Peyer's patch (tissue), 4 donors: ENCODE data around the gene POU6F1.

Source experiments
- POLR2A ChIP-seq, 2 donors: fragments of 450-650 bp; IDR thresholded peaks; one replicate each; pipeline ENCODE4 v1.5.1; 2017; ENCODE audit warnings: antibody characterized with exemption in 2 of 2, mild to moderate bottlenecking in 2 of 2, moderate library complexity in 2 of 2
- TF ChIP-seq, protein P1 (sequence below), 6 experiments: fragments of 450-650 bp in 4 of 6; fragments of 200-600 bp in 2 of 6; sonication (generic) in 1 of 6; IDR thresholded peaks; one replicate each; pipeline ENCODE4 v1.5.1; 2017 to 2019; ENCODE audit warnings: antibody characterized with exemption in 6 of 6, mild to moderate bottlenecking in 3 of 6, moderate library complexity in 1 of 6

DNA sequence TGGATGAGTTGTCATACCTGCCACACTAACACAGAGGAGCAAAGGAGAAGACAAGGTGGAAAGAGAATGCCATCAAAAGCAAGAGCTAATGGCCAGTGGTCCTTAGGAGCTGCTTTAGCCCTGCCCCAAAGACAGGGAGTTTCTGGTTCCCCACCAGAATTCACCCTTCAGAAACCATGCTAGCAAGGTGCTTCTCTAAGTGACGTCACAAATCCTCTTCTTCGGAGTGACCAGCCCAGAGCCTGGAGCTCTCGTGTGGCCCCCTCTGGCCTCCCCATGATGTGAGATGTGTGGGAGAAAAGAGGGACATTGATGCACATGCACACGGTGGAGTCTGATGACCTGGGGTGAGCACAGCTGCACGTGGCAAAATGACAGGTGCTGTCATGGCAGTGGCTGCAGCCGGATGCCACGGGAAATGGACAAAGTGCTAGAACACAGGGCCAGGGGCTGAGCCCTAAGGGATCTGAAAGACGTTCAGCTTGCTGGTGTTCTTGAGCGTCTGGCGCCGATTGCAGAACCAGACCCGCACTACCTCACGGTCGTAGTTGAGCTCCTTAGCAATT is 28.0 kb downstream of the POU6F1 start:
- TF ChIP-seq, protein P1, sequence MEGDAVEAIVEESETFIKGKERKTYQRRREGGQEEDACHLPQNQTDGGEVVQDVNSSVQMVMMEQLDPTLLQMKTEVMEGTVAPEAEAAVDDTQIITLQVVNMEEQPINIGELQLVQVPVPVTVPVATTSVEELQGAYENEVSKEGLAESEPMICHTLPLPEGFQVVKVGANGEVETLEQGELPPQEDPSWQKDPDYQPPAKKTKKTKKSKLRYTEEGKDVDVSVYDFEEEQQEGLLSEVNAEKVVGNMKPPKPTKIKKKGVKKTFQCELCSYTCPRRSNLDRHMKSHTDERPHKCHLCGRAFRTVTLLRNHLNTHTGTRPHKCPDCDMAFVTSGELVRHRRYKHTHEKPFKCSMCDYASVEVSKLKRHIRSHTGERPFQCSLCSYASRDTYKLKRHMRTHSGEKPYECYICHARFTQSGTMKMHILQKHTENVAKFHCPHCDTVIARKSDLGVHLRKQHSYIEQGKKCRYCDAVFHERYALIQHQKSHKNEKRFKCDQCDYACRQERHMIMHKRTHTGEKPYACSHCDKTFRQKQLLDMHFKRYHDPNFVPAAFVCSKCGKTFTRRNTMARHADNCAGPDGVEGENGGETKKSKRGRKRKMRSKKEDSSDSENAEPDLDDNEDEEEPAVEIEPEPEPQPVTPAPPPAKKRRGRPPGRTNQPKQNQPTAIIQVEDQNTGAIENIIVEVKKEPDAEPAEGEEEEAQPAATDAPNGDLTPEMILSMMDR (IDR thresholded peaks at IDR 0.05): no peak
- no peak for TF ChIP-seq POLR2A (IDR thresholded peaks at IDR 0.05)
